HG03108 (cell line): ENCODE results near the gene DYNC1I1.

Experiments used
- ATAC-seq: cut with Tn5 transposase; IDR thresholded peaks from one replicate; pipeline ENCODE4 v1.9.1; 2021; ENCODE audit warnings: moderate library complexity; ENCODE audit not compliant: unreplicated experiment

The DYNC1I1 gene

DNA sequence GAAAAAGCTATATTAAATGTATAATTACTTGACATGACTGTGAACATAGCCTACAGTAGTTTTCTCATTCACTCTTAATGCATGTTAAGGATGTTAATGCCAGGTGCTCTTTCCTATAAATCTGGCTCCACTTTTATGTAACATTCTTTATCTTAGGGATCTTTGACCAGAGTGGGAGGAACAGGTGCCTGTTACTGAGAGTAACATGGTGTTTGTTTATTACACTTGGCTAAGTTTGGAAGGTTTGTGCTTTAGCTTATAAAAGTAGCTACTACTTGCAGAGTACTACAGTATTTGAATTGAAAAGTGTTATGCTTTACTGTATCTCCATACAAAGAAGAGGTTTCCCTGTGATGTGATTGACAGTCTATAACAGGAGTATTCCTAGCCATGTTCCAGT, 183.4 kb downstream of the DYNC1I1 start:
- no peak for ATAC-seq

DNA sequence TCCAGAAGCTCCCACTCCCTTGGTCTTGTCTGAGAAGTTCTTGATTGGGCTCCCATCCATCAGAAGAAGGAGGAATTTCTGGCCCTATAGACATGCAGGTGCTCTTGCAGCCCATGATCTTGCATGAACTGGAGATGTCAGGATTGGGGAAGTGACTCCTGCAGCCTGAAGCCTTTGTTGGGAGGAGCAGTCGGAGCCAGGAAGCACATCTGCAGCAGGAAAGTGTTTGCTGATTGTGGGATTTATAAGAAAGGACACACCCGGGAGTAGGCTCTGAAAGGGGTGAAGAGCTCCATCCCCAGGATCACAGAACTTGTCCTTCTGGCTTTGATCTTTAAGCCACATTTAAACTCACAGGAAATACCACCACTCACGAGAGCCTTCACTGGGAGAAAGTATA, 185.2 kb downstream of the DYNC1I1 start:
- no peak for ATAC-seq

DNA sequence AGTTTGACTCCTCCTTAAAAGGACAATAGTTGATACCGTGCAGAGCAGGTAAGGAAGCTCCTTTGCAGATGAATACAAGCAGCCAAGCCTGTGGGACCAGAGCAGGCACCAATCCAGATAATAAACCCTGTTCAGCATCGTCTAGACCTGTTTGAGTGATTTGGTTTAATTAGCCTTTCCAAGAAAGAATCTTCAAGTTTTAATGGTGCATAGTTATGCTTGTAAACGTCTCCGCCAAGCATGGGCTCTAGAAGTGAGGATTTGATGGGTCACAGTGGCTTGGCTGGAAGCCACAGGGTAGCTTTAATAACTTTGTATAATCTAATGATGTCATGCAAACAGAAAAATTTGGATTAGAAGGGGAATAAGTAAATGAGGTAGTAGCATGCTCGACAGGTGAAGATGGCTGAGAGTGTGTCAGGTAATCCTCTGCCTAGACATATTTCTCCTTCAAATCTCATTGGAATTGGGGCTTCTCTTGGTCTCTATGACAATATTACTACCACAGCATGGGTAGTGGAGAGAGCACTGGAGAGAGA, 188.4 kb downstream of the DYNC1I1 start:
- no peak for ATAC-seq

DNA sequence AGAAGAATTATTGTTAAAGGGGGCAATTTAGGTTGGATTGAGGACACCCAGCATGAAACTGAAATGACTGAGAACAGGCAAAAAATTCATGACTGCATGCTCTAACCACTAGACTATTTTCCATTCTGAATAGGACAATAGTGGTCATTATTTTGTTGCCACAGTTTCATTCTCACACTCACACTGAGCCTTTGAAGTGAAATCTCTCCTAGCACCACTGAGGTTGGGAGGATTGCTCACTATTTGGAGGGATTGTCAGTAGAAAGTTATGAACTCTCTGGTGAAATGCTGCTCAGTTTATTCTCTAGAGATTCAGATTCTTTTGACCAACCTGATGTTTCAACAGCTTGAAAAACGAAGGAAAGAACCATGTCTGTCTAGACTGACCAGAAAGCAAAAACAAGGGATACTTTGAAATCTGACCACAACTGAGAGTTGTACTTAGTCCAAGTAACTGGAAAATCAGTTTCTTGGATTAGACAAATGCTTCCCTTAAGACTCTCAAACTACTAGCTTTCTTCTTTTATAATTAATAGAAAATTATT, 191.2 kb downstream of the DYNC1I1 start:
- no peak for ATAC-seq

DNA sequence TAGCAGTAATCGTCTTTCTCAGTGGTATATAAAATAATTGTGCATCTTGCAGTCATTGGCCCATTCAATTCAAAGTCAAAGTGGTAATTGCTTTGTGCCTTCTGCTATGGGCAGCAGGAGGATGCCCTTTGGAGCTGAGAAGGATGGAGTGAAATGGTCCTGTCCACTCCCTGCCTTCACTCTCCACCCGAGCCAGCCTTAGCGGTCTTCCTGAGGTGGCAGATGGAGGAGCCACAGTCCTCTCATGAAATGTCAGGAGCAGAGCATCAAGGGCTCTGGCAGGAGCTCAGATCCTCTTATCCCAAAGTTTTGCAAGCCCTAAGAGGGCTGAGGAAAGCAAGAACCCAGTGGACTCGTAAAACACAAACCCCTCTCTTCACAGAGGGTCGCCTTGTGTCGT, 199.4 kb downstream of the DYNC1I1 start:
- ATAC-seq = no peak

DNA sequence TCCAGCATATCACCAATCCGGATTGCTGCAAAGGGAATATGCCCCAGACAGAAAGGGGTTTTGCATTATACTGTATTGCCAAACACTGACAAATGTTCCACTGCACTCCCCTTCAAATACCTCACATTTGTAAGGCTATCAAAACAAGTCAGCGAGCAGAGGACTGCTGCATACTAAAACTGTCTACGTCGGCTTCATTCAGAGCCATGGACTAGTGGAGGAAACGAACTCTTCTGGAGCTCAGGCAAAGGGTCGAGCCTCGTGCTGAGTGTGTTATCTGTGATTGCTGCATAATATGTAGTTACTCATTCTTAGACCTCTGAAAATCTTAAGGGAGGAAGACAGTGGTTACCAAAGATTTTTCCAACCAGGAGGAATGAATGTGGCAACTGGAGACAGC, 200.2 kb downstream of the DYNC1I1 start:
- no peak for ATAC-seq

DNA sequence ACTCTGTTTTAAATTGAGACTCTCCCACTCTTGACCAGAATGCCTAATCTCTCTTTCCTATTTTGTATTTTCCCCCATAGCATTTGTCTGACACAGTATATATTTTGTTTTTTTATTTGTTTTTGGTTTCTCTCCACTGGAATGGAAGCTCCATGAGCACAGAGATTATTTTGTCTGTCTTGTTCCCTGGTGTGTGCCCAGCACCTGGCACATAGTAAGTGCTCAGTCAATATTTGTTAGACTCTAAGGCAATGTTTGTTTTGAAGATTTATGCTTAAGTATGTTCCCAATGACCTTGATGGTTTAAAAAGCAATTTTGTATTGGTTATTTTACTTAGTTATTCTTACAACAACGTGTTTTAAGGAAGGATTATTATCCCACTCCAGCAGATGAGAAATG, 201.8 kb downstream of the DYNC1I1 start:
- ATAC-seq = no peak

DNA sequence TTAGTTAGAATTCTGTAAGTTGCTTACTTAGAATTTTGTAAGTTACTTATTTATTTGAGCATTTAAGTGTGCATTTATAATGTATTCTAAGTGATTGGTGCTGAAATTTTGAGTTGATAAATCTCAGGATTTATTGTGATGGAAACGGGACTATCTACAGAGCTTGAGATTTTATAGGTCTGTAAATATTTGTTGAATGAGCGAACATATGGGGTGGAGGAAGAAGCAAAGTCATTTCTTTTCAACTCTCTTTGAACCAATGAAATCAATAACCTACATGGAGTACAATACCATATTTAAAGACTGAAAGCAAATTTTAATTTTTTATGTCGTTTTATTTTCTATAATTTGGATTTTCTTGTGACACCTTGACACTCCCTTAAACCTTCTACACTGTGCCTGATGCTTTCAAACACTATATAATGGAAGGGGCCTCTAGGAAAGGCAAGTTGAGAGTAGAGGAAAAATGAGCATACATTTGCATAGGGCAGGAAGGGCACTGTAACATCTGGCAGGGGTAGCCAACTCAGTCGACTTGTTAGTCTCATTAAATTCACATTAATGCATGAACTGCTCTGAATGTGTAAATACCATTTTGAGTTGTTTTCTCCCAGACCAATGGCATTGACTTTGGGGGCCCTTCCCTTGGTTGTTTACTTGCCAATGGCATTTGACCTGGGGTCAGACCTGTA, 204.2 kb downstream of the DYNC1I1 start:
- no peak for ATAC-seq

DNA sequence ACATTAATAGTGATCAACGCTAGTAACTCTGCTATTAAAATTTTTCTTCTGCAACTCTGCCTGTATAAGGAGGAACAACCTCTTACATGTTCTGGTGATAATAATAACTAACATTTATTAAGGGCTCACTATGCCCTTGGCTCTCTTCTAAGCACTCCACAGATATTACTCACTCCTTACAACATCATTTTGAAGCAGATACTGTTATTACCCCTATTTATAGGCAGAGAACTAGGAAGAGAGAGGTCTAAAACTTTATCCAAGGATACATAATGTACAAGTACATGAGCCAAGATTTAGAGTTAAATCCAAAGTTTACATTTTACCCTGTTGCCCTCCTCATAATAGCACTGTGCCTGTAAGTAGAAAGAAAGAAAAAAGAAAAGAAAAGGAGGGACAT, 205.6 kb downstream of the DYNC1I1 start:
- ATAC-seq = no peak

DNA sequence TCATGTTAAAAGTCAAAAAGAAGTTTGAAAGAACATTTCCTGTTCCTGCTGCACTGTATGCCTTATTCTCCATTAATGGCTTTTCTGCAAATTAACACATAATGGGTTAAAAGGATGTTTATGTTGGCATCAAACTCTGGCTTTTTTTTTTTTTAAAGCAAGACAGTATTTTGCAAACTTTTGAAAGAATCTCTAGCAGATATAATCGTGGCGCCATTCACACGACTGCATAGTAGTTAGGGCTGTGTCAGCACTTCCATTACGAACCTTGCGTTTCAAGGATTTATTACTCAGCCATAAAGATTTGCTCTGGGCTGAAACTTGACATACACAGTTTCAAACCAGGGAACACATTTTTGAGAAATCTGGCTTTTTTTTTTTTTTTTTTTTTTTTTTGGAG, 207.8 kb downstream of the DYNC1I1 start:
- ATAC-seq = no peak

DNA sequence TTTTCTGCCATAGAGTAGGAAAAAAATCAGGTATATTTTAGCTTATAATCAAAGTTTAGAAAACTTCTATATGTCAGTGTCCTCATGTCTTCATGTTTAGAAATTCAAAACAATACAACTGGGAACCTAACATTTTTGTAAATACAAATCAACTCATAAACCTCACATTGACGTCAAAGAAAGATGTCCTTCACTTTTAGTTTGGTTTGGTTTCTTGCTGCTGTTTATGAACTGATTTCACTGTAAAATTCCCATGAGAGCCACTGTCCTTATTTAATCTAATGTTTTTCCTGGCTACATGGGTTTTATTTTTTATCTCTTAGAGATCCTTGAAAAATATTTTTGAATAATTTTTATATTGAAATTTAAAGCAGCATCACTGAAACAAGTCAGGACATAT, 208.4 kb downstream of the DYNC1I1 start:
- no peak for ATAC-seq

DNA sequence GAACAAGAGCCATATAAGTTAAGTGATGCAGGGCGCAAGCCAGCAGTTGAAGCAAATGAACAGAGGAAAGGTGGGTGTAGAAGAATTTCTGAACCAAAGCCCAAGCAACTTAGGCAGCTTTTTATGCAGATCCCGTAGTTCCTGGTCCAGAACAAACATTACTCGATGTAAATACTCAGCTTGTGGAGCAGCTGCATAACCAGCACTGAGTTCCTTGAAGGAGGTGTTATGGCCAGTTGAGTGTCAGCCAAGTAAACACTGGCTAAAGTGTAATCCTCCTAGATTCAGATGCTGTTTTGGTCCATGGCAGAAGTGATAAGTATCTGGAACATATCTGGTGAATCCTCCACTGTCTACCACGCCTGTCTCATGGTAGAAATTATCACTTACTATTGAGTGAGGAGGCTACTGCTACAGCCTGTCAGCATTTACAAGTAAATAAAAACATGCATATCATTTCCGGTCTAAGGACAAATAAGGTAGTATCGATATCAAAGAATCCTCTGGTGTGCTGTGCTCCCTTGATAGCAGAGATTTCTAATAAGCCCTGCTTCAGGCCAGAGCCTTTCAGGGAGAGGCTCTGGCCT, 213.9 kb downstream of the DYNC1I1 start:
- no peak for ATAC-seq

DNA sequence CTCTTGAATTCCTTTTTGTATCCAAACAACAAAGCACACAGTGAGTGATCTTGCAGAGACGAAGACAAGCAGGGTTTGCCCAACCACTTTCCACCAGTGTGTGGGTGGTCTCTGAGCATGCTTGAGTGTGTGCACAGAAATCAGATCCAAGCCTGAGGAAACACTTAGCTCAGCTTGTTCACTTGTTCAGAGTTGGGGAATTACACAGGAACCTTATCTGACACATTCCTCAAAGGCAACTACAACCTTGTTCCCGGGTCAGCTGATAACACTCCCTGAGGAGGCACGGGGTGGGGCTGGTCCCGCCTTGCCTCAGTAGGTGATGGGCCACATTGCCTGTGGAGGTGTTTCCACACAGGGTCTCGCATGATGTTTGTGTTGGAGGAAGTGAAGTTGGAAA, 216.9 kb downstream of the DYNC1I1 start:
- no peak for ATAC-seq

DNA sequence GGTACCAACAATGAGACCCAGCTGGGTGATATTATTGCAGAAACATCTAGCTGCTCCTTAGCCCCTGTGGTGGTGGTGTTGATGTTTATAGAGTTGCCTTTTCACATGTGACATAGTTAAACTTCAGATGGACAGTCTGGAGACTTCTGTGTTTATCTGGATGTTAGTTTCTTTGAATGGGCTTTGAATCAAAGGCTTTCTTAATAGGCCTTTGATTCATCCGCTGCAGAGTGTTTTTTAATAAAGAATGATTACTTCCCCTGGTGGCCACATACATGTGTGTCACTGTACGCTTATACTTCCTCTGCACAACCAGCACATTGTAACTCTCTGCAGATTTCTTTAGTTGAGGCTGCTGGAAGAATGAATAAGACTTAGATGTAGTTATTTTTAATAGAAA, 221.0 kb downstream of the DYNC1I1 start:
- ATAC-seq = no peak

DNA sequence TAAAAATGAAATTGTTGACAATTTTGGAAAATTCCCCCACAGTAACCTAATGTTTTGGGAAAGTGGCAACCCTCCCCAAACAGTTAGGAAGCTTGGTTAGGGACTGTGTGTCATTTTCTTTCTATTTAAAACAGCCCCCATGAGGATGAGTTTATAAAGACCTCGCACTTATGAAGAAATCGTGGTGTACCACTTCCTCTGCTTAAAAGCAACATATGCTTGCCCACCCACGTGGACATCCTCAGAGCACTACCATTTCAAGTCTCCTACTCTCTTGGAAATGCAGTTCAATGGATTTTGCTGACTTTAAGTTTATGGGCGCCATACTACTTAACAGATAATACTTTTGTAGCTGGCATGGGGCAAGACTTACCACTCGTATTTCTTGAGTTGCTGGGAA, 223.8 kb downstream of the DYNC1I1 start:
- ATAC-seq = no peak

DNA sequence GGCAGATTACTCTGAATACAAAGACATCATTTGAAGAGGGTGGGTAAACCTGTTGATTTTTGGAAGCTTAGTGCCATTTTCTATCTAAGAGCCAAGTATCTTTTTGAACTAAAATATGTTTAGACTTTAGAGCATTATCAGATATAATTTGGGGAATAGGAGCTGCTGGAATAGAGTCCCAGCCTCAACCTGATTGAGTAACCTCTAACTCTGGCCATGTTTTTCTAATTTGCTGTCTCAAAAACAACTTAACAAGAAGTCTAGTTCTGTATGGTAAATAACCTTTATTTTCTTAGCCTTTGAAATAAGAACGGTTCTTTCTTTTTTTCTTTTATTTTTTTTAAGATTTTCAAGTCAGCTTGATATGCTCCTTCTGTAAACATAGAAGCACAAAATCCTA, 224.5 kb downstream of the DYNC1I1 start:
- ATAC-seq = no peak

DNA sequence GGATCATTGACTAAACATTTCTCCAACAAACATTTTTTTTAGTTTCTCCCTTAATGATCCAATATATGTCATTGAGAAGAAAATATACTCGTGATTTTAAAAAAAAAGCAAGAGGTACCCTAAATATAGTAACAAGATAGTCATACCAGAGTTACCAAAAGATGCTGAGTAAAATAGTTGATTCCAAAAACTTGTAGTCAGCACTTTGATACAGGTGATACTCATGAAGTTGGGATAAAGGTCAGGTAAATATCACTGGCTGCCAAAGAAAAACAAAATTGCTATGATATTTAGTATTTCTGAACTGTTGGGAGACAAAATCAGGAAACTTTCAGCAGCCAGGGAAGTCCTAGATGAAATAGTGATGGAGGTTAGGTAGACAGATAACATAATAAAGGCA, 225.3 kb downstream of the DYNC1I1 start:
- ATAC-seq = no peak

DNA sequence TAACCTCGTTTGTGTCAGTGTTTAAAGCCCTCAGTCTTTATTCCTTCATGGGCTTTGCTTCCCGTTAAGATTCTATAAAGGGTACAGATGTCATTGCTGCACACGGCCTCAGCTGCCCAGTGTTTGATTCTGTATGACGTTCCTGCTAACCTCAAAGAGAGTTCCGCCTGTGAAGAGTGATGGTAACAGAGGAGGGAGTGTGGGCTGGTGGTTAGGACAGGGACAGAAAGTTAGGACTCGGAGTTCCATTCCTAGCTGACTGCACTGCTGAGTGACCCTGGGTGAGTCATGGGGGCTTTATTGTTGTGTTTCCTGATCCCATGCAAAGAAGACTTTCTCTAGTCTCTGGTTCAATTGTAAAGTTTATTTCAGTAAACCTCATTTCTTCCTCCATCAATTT, 227.1 kb downstream of the DYNC1I1 start:
- no peak for ATAC-seq

DNA sequence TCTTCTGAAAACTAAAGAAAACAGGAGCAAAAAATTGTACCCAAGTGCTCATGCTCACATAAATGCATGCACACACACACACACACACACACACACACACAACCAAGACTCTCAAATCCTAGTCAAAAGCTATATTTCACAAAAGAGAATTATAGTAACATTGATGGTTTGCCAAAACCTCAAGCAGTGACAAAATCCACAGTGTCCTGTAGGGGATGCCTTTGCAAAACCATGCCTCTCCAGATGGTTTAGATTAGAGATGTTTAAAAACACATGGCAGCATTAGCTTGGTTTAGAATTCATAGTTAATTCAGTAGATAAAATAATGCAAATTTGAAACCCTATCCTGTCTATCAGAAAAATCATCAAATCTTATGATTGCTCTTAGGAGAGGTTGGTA, 232.2 kb downstream of the DYNC1I1 start:
- no peak for ATAC-seq

DNA sequence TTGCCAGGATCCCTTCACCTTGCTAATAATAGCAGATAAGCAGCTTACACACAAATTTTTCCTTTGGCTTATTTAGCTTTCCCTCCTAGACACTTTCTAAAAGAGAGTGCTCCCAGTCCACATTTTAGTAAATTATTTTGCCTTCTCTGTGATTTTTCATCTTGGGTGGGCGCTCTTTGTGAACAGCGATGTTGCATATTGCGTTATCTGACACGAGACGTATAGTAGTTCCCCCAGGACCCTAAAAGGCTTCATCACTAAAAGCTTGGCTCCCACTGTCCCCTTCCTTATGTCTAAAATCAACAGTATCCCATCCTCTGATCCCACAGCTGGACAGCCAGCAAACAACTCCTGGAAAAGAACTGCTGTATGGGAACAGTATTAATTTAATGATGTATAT, 232.9 kb downstream of the DYNC1I1 start:
- no peak for ATAC-seq

DNA sequence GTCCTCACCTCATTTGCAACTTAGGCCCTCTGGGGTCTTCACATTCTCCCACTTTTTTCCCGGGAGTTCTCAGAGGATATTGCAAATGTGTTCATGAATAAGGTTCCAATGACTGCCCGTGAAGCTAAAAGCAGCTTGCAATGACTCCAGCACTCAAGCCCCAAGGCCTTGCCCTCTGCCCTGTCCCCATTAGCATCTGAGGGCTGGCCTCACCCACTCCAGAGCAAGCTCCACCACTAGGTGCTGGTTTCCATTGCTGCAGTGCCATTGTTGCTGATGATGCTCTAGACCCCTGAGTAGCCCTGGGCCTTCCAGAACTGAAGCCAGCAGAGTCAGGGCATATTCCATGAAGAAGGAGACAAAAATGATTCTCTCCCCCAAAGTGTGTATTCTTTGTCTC, 236.8 kb downstream of the DYNC1I1 start:
- ATAC-seq = no peak

DNA sequence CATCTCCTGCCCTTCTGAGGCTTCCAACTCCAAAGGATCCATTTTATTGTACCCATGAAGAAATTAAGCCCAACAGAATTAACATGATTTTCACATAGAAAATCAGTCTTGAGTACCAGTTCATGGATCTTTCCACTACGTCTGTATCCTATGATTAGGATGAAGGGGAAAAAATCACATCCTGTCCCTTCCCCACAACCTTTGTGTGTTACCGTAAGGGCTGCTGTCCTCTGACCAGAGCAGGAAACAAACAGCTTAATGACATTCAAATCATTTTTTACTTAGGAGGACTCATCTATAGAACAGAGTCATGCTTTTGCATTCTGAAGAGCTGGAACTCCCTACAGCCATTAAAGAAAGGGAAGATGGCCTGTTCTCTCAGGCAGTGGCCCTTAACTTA, 241.5 kb downstream of the DYNC1I1 start:
- no peak for ATAC-seq

DNA sequence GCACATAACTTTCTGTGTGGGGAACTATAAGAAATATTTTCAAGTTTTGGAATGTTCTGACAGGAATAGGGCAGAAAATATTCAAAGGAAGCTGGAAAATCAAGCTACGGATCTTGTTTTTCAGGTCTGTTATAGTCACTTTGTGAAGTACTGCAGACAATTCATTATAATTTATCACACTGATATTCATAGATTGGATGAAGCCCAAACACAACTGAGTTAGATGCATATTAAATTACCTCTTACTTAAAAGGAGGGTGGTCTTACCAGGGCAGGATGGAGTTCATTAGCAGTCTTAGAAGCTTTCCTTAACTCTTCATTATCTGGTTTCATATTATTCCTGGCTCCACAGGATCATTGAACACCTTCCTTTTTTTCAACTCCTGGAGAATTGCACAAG, 242.3 kb downstream of the DYNC1I1 start:
- no peak for ATAC-seq
